Retina (tissue), 1 donor: Measurements from ENCODE around the gene ANO1.

Experiments
- DNase-seq: peaks from one replicate; pipeline ENCODE4 v3.0.0-alpha.2; 2016

ANO1 gene

GRCh38 chr11:70226183-70226582 is 148.1 kb downstream of the ANO1 start:
- no peak for DNase-seq

- no peak for DNase-seq
These were observed 148.8 kb downstream of the ANO1 start for GRCh38 chr11:70226967-70227366.

GRCh38 chr11:70229737-70230136 is 151.6 kb downstream of the ANO1 start:
- no peak for DNase-seq

GRCh38 chr11:70230151-70230839 is 152.2 kb downstream of the ANO1 start:
- no peak for DNase-seq

GRCh38 chr11:70230840-70231710 is 153.0 kb downstream of the ANO1 start:
- DNase-seq = no peak

GRCh38 chr11:70233034-70233433 is 154.9 kb downstream of the ANO1 start:
- DNase-seq = no peak

- DNase-seq = no peak
These were observed 155.4 kb downstream of the ANO1 start for GRCh38 chr11:70233511-70233934.

- no peak for DNase-seq
These were observed 155.8 kb downstream of the ANO1 start for GRCh38 chr11:70233962-70234361.
